GM19351 (cell line): ENCODE data around the gene SERBP1.
"Not testable (repeated sequence)": the region's sequence is repeated elsewhere in the genome, so short reads cannot be mapped to it uniquely, and the experiment has no call there.

Experiments used
- ATAC-seq: cut with Tn5 transposase; IDR thresholded peaks from one replicate; pipeline ENCODE4 v1.9.1; 2021; ENCODE audit warnings: mild to moderate bottlenecking, moderate library complexity; ENCODE audit not compliant: unreplicated experiment

Gene SERBP1

GRCh38 chr1:67413101-67413500 lies 17.1 kb downstream of the SERBP1 start:
- ATAC-seq = not testable (repeated sequence)

DNA sequence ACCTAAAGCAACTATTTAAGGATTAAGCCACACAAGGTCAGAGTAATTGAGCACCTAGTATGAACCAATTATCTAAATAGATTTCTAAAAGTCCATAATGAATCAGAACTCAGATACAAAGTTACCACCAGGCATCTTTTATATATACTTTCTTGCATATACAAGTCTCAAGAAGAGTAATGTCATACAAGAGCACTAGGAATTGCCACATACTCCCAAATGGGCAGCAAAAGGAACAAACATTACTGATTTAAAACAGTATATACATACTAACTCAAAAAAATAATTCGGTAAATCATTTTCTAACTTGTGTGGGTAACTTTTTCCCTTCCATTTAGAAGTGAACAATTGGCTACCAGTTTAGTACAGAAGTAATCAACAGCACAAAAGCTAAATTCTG lies 22.1 kb downstream of the SERBP1 start:
- no peak for ATAC-seq

DNA sequence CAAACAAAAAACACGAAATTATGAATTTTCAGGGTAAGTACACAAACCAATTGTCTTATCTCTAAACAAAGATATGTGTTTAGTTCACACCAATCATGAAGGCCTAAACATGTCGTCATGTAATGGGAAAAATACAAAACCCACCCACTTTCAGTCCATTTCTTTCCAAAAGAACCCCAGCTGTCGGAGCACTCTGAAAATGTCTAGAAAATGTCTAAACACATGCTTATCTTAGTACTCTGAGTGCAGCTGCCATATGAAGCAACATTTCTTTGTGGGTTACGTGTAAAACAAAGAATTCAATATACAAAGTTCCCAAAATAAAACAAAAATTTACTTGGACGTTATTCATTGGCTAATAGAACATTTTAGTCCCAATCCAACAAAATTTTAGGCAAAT lies 22.7 kb downstream of the SERBP1 start:
- no peak for ATAC-seq

DNA sequence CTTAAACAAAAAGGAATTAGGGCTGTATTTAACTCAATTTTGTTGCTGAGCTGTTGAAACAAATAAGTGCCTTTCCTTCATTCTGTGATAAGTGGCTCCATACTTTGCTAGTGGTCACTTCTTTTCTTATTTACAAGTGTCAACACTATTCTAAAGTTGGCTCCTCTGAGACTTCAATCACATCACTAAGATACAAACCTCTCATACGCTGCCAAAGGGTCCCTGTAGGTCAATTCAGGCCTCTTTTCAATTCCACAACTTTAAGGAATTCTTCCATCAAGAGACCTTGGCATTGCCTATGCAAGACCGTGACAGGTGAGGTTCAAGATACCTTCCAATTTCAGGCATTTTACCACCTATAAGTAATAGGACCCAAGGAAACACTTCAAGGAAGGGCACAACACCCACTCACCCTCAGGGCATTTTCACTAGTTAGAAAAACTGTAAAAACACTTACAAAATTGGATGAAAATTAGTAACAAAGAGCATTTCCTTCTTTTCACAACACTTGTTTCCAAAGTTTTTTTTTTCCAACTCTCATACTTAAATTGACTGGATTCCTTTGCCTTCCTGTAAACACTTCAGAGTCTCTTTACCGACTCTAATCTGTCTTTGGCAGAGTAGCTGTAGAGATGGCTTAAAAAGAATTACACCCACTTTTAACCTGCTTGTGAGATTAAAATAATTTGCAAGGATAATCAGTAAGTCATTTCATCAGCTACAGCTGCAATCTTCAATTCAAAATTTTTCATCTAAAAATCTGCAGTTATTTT lies 24.5 kb downstream of the SERBP1 start:
- ATAC-seq = no peak

DNA sequence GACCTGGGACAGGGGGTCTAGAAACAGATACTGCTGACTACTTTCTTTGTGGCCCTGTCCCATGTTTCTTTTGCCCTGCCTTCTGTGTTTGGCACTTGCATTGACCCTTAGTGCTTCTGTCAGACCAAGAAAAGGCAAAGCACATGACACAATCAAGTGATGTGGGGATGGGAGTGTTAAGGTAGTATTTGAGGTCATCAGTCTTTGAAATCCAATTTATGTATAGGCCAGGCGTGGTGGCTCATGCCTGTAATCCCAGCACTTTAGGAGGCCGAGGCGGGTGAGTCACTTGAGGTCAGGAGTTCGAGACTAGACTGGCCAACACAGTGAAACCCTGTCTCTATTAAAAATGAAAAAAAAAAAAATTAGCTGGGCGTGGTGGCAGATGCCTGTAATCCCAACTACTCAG lies 26.0 kb downstream of the SERBP1 start:
- no peak for ATAC-seq

DNA sequence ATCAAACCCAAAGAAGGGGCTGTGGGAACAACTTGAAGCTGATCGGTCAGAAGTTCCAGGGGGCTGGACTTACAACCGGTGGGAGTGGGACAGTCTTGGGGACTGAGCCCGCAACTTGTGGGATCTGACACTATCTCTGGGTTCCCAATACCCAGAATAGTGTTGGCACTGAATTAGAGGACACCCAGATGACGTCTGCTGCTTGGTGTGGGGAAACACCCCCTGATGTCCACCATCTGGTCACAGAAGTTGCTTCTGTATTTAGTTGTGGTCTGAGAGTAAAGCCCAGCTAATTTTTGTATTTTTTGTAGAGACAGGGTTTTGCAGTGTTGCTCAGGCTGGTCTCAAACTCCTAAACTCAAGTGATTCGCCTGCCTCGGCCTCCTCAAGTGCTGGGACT lies 28.8 kb downstream of the SERBP1 start:
- ATAC-seq = no peak

- ATAC-seq = not testable (repeated sequence)
Measured at GRCh38 chr1:67400029-67400786, 30.0 kb downstream of the SERBP1 start.

GRCh38 chr1:67399199-67399993 lies 30.8 kb downstream of the SERBP1 start:
- no peak for ATAC-seq

DNA sequence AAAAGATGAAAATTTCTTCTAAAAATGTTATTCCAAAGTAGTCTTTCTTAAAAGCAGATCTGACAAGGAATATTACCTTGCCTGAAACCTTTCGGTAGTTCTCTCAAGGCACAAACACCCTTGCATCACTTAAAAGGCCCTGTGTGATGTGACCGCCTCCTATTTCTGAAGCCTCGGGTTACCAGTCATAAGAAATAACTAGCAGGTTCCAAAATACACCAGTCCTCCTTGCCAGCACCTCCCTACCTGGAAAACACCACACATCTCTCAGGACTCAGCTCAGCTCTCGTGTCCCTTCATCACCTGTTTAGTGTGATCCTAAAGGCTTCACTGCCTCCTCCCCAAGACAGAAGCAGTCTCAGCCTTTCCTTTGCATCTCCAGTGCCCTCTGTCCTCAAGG lies 35.7 kb downstream of the SERBP1 start:
- ATAC-seq = no peak

GRCh38 chr1:67393737-67394136 lies 36.5 kb downstream of the SERBP1 start:
- no peak for ATAC-seq

DNA sequence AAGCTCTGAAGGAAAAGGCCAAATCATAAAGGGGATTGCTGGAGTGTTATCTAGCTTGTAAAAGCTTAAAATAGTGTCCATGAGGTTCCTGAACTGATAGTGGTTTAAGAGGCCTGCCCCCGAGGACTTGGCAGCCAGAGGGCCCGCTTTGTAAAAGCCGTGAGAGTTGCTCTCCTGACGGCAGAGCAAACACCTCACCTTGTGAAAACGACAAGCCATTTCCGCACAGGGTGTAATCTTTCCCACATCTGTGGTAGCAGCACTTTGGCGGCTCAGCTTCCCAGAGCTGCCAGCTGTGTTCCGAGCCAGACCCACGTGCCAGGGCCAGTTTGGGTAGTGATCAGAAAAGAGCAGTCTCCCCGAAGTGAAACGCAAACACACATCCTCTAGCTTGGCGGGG lies 37.0 kb downstream of the SERBP1 start:
- ATAC-seq = no peak

- ATAC-seq = no peak
Measured at GRCh38 chr1:67390041-67390887, 39.9 kb downstream of the SERBP1 start.

DNA sequence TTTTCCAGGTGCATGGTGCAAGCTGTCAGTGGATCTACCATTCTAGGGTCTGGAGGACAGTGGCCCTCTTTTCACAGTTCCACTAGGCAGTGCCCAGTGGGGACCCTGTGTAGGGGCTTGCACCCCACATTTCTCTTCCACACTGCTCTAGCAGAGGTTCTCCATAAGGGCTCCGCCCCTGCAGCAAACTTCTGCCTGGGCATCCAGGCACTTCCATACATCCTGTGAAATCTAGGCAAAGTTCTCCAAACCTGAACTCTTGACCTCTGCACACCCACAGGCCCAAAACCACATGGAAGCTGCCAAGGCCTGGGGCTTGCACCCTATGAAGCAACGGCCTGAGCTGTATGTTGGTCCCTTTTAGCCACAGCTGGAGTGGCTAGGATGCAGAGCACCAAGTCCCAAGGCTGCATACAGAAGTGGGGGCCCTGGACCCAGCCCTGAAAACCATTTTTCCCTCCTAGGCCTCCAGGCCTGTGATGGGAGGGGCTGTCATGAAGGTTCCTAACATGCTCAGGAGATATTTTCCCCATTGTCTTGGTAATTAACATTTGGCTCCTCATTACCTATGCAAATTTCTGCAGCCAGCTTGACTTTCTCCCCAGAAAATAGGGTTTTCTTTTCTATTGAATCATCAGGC lies 46.1 kb downstream of the SERBP1 start:
- ATAC-seq = no peak

- ATAC-seq = no peak
Measured at GRCh38 chr1:67382292-67382691, 47.9 kb downstream of the SERBP1 start.

DNA sequence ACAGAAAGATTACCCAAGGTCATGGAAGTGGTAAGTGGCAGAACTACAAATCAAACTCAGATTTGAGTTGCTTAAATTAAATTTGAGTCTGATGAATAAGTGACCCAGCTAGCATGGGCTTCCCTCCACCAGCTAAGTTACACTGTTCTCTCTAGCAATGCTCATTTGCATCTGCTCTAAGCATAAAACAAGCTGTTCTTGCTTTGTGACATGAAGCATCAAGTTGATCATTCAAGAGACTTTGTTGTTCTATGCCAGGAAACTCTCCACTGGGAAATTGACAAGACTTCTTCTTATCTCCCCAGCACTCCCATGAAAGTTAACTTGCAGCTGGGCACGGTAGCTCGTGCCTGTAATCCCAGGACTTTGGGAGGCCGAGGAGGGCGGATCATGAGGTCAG lies 49.0 kb downstream of the SERBP1 start:
- no peak for ATAC-seq

GRCh38 chr1:67377253-67377652 lies 52.9 kb downstream of the SERBP1 start:
- no peak for ATAC-seq

- no peak for ATAC-seq
Measured at GRCh38 chr1:67376381-67376780, 53.8 kb downstream of the SERBP1 start.

GRCh38 chr1:67372898-67373297 lies 57.3 kb downstream of the SERBP1 start:
- ATAC-seq = no peak

- no peak for ATAC-seq
Measured at GRCh38 chr1:67372136-67372535, 58.1 kb downstream of the SERBP1 start.

- ATAC-seq = no peak
Measured at GRCh38 chr1:67371681-67372080, 58.5 kb downstream of the SERBP1 start.
